ENCODE measurements around the gene KCNN3.

The KCNN3 gene

GRCh38 chr1:154801234-154802011 is 68.7 kb downstream of the KCNN3 start:
- no peaks in the 10 kb centered on the region for H3K4me1 ChIP-seq (ENCODE audit: control insufficient read depth, insufficient read depth, low read length)
- no peaks in the 10 kb centered on the region for H3K36me3 ChIP-seq (ENCODE audit: control insufficient read depth in 2 of 2, insufficient read depth in 1 of 2, low read length in 2 of 2)
- H3K4me3 ChIP-seq (ENCODE audit: low read depth, low read length), result no peak overlapping the region
- no peaks in the 10 kb centered on the region for H3K9me3 ChIP-seq (ENCODE audit: control insufficient read depth, insufficient read depth, low read depth, low read length)
- CTCF ChIA-PET, result interaction anchor here (1.1 kb wide), 1 partner anchor 12 kb away, joined by 3 read pairs; no protein-coding TSS in a partner anchor
- TF ChIP-seq ZNF16 (tag by site-specific recombination; IDR thresholded peaks at IDR 0.05; ENCODE audit: low read depth) (no peak), ZBTB6 (tag by site-specific recombination; IDR thresholded peaks at IDR 0.05) (no peak), ZNF280C (tag by site-specific recombination; IDR thresholded peaks at IDR 0.05) (no peak), ZNF423 (tag by site-specific recombination; IDR thresholded peaks at IDR 0.05) (no peak), HIC1 (tag by site-specific recombination; IDR thresholded peaks at IDR 0.05) (no peak), ZBTB44 (tag by site-specific recombination; IDR thresholded peaks at IDR 0.05) (no peak), ZNF221 (tag by site-specific recombination; IDR thresholded peaks at IDR 0.05; ENCODE audit: borderline replicate concordance) (no peak), ZNF544 (tag by site-specific recombination; IDR thresholded peaks at IDR 0.05) (no peak), KLF10 (tag by site-specific recombination; IDR thresholded peaks at IDR 0.05) (no peak), ZNF621 (tag by site-specific recombination; IDR thresholded peaks at IDR 0.05) (no peak), SCRT2 (tag by site-specific recombination; IDR thresholded peaks at IDR 0.05) (no peak), ZSCAN18 (tag by site-specific recombination; IDR thresholded peaks at IDR 0.05) (no peak), ZSCAN30 (tag by site-specific recombination; IDR thresholded peaks at IDR 0.05) (no peak), PRDM6 (tag by site-specific recombination; IDR thresholded peaks at IDR 0.05) (no peak)
- H3K27ac ChIP-seq (ENCODE audit: extremely low read depth, low read depth, low read length), result no peak overlapping the region
- POLR2A ChIA-PET, result no interaction called here
